ENCODE results near the gene ZNF426. TPM values are rescaled to one million over a fixed set of nuclear protein-coding genes. Genes with fewer than 3 reads are reported as not detected.
"Not testable (repeated sequence)": the region's sequence is repeated elsewhere in the genome, so short reads cannot be mapped to it uniquely, and the experiment has no call there.

Gene ZNF426
- total RNA-seq, 2 donors from 2014 or later = 9.6 to 10.2 TPM

- not testable (repeated sequence) for H3K27me3 Mint-ChIP-seq; DNase-seq; H3K36me3 Mint-ChIP-seq (ENCODE audit: low read depth); H3K9me3 ChIP-seq (ENCODE audit: control insufficient read depth, low read length, poor library complexity, severe bottlenecking); H3K4me3 Mint-ChIP-seq; ATAC-seq; H3K4me1 Mint-ChIP-seq
- H3K27ac Mint-ChIP-seq = peak overlapping the region; percentile 93
Observed at GRCh38 chr19:9539201-9539600, 756 bp upstream of the ZNF426 start.

GRCh38 chr19:9535934-9536333 is 2.5 kb downstream of the ZNF426 start:
- Mint-ChIP-seq H3K36me3 (ENCODE audit: low read depth) (peaks cover 15% of the 10 kb centered on the region), H3K4me1 (peaks cover 6% of the 10 kb centered on the region), H3K27me3 (no peaks in the 10 kb centered on the region), H3K4me3 (no peak overlapping the region), H3K27ac (no peak overlapping the region)
- no peak for DNase-seq
- peaks cover 17% of the 10 kb centered on the region for H3K9me3 ChIP-seq (ENCODE audit: control insufficient read depth, low read length, poor library complexity, severe bottlenecking)
- no peak for ATAC-seq

GRCh38 chr19:9531933-9532332 is 6.5 kb downstream of the ZNF426 start:
- DNase-seq (no peak), ATAC-seq (no peak)
- Mint-ChIP-seq H3K36me3 (ENCODE audit: low read depth) (peaks cover 17% of the 10 kb centered on the region), H3K27ac (no peak overlapping the region), H3K4me3 (no peak overlapping the region), H3K4me1 (no peaks in the 10 kb centered on the region), H3K27me3 (no peaks in the 10 kb centered on the region)
- H3K9me3 ChIP-seq (ENCODE audit: control insufficient read depth, low read length, poor library complexity, severe bottlenecking) = peaks cover 51% of the 10 kb centered on the region

GRCh38 chr19:9528757-9529336 is 9.6 kb downstream of the ZNF426 start:
- DNase-seq (no peak), ATAC-seq (no peak)
- Mint-ChIP-seq H3K27me3 (no peaks in the 10 kb centered on the region), H3K4me3 (no peak overlapping the region), H3K36me3 (ENCODE audit: low read depth) (peaks cover 14% of the 10 kb centered on the region), H3K4me1 (no peaks in the 10 kb centered on the region), H3K27ac (no peak overlapping the region)
- H3K9me3 ChIP-seq (ENCODE audit: control insufficient read depth, low read length, poor library complexity, severe bottlenecking) = peaks cover 63% of the 10 kb centered on the region

GRCh38 chr19:9523885-9524474 is 14.5 kb downstream of the ZNF426 start:
- H3K9me3 ChIP-seq (ENCODE audit: control insufficient read depth, low read length, poor library complexity, severe bottlenecking) = peaks cover 45% of the 10 kb centered on the region
- Mint-ChIP-seq H3K4me3 (no peak overlapping the region), H3K36me3 (ENCODE audit: low read depth) (peaks cover 5% of the 10 kb centered on the region), H3K27ac (no peak overlapping the region), H3K4me1 (no peaks in the 10 kb centered on the region), H3K27me3 (no peaks in the 10 kb centered on the region)
- ATAC-seq (no peak), DNase-seq (no peak)

- Mint-ChIP-seq H3K36me3 (ENCODE audit: low read depth) (no peaks in the 10 kb centered on the region), H3K27ac (no peak overlapping the region), H3K27me3 (no peaks in the 10 kb centered on the region), H3K4me3 (no peak overlapping the region), H3K4me1 (no peaks in the 10 kb centered on the region)
- ATAC-seq (no peak), DNase-seq (no peak)
- no peaks in the 10 kb centered on the region for H3K9me3 ChIP-seq (ENCODE audit: control insufficient read depth, low read length, poor library complexity, severe bottlenecking)
Observed at GRCh38 chr19:9507285-9507684, 31.2 kb downstream of the ZNF426 start.

- no peak overlapping the region for H3K4me3 Mint-ChIP-seq
- no peaks in the 10 kb centered on the region for H3K9me3 ChIP-seq (ENCODE audit: control insufficient read depth, low read length, poor library complexity, severe bottlenecking)
- no peak for DNase-seq
- ATAC-seq = no peak
- no peaks in the 10 kb centered on the region for H3K36me3 Mint-ChIP-seq (ENCODE audit: low read depth)
- H3K27ac Mint-ChIP-seq = no peak overlapping the region
- H3K27me3 Mint-ChIP-seq = no peaks in the 10 kb centered on the region
- H3K4me1 Mint-ChIP-seq = no peaks in the 10 kb centered on the region
Observed at GRCh38 chr19:9500796-9501195, 37.6 kb downstream of the ZNF426 start.

GRCh38 chr19:9498183-9498902 is 40.1 kb downstream of the ZNF426 start, which contains the start of gene ZNF560:
ZNF560 (minus strand) TSS chr19:9498616; CDS start chr19:9475313, 23,303 bp downstream.
- DNase-seq (no peak), ATAC-seq (no peak)
- Mint-ChIP-seq H3K27me3 (no peaks in the 10 kb centered on the region), H3K36me3 (ENCODE audit: low read depth) (no peaks in the 10 kb centered on the region), H3K27ac (no peak within 1 kb of the TSS), H3K4me3 (peak within 1 kb of the TSS; percentile 10), H3K4me1 (no peaks in the 10 kb centered on the region)
- H3K9me3 ChIP-seq (ENCODE audit: control insufficient read depth, low read length, poor library complexity, severe bottlenecking) = no peaks in the 10 kb centered on the region

GRCh38 chr19:9494096-9494495 is 44.3 kb downstream of the ZNF426 start:
- H3K4me3 Mint-ChIP-seq = no peak overlapping the region
- H3K4me1 Mint-ChIP-seq = no peaks in the 10 kb centered on the region
- DNase-seq (no peak), ATAC-seq (no peak)
- no peak overlapping the region for H3K27ac Mint-ChIP-seq
- H3K36me3 Mint-ChIP-seq (ENCODE audit: low read depth) = no peaks in the 10 kb centered on the region
- peaks cover 4% of the 10 kb centered on the region for H3K9me3 ChIP-seq (ENCODE audit: control insufficient read depth, low read length, poor library complexity, severe bottlenecking)
- no peaks in the 10 kb centered on the region for H3K27me3 Mint-ChIP-seq

- no peaks in the 10 kb centered on the region for H3K4me1 Mint-ChIP-seq
- H3K36me3 Mint-ChIP-seq (ENCODE audit: low read depth) = no peaks in the 10 kb centered on the region
- DNase-seq (no peak), ATAC-seq (no peak)
- peaks cover 12% of the 10 kb centered on the region for H3K9me3 ChIP-seq (ENCODE audit: control insufficient read depth, low read length, poor library complexity, severe bottlenecking)
- H3K27ac Mint-ChIP-seq = no peak overlapping the region
- H3K27me3 Mint-ChIP-seq = no peaks in the 10 kb centered on the region
- H3K4me3 Mint-ChIP-seq = no peak overlapping the region
Observed at GRCh38 chr19:9487016-9487415, 51.4 kb downstream of the ZNF426 start.

- peaks cover 11% of the 10 kb centered on the region for H3K9me3 ChIP-seq (ENCODE audit: control insufficient read depth, low read length, poor library complexity, severe bottlenecking)
- H3K36me3 Mint-ChIP-seq (ENCODE audit: low read depth) = no peaks in the 10 kb centered on the region
- H3K27ac Mint-ChIP-seq = no peak overlapping the region
- DNase-seq (no peak), ATAC-seq (no peak)
- no peaks in the 10 kb centered on the region for H3K27me3 Mint-ChIP-seq
- no peaks in the 10 kb centered on the region for H3K4me1 Mint-ChIP-seq
- H3K4me3 Mint-ChIP-seq = no peak overlapping the region
Observed at GRCh38 chr19:9485140-9485539, 53.3 kb downstream of the ZNF426 start.

GRCh38 chr19:9474975-9475374 is 63.5 kb downstream of the ZNF426 start:
- peaks cover 8% of the 10 kb centered on the region for H3K9me3 ChIP-seq (ENCODE audit: control insufficient read depth, low read length, poor library complexity, severe bottlenecking)
- Mint-ChIP-seq H3K27ac (no peak overlapping the region), H3K27me3 (no peaks in the 10 kb centered on the region), H3K36me3 (ENCODE audit: low read depth) (peaks cover 3% of the 10 kb centered on the region), H3K4me1 (no peaks in the 10 kb centered on the region), H3K4me3 (no peak overlapping the region)
- ATAC-seq (no peak), DNase-seq (no peak)

Measured in T-helper 17 cell (primary cell).